ENCODE results near the gene LIMD2. TPM values are rescaled to one million over a fixed set of nuclear protein-coding genes. Genes with fewer than 3 reads are reported as not detected.

The LIMD2 gene
- total RNA-seq, 6 experiments from 2014 or later = 2.8 to 9.4 (median 5.2) TPM

DNA sequence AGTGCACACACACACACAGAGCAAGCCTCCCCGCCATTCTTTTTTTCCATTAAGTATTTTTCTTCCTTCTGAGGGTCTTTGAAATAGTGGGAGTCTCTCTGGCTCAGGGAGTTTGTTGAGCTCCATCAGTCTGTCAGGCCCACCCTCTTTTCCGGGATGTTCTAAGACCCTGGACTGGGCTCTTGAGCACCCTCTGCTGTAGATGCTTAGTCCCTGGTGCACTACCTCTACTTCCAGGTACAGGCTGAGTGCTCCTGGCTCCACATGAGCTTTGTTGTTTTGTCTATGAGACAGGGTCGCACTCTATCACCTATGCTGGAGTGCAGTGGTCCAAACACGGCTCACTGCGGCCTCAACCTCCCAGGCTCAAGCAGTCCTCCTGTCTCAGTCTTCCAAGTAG, 20.7 kb downstream of the LIMD2 start:
- ATAC-seq (no peak), DNase-seq (no peak)
- H3K36me3 ChIP-seq = peaks cover 0 to 18% (median 2%) of the 10 kb centered on the region in 4 donors
- no peaks in the 10 kb centered on the region for H3K27me3 ChIP-seq
- H3K9me3 ChIP-seq = no peaks in the 10 kb centered on the region
- no peak overlapping the region for H3K27ac ChIP-seq
- intact Hi-C loops (cut with DNase I) = no loop called here
- TF ChIP-seq, protein P1, sequence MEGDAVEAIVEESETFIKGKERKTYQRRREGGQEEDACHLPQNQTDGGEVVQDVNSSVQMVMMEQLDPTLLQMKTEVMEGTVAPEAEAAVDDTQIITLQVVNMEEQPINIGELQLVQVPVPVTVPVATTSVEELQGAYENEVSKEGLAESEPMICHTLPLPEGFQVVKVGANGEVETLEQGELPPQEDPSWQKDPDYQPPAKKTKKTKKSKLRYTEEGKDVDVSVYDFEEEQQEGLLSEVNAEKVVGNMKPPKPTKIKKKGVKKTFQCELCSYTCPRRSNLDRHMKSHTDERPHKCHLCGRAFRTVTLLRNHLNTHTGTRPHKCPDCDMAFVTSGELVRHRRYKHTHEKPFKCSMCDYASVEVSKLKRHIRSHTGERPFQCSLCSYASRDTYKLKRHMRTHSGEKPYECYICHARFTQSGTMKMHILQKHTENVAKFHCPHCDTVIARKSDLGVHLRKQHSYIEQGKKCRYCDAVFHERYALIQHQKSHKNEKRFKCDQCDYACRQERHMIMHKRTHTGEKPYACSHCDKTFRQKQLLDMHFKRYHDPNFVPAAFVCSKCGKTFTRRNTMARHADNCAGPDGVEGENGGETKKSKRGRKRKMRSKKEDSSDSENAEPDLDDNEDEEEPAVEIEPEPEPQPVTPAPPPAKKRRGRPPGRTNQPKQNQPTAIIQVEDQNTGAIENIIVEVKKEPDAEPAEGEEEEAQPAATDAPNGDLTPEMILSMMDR (IDR thresholded peaks at IDR 0.05) = no peak
- TF ChIP-seq POLR2A (IDR thresholded peaks at IDR 0.05) = no peak
- H3K4me1 ChIP-seq = peaks cover 0 to 32% (median 10%) of the 10 kb centered on the region in 4 donors
- WGBS (ENCODE audit: insufficient coverage, low coverage, low lambda C conversion rate, missing lambda C conversion rate) = 81% methylated on average over 2 of the region's 5 CpGs
- no peak overlapping the region for H3K4me3 ChIP-seq

DNA sequence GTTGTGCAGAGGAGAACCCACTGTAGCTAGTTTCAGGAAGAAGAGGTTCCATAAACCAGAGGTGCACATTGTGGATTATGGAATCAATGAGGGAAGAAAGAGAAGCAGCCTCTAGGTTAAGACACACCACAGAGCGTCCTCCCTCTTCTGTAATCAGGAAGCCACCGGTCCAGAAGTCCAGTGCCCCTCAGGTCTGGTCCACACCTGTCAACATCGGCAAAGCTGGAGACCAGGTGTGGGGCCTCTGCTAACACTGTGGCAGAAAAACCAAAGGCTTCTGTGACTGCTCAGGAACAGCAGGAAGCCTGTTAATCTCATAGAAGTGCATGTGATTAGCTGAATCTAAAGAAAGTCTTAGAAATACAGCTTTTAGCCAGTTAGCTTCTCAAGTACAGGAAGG, 23.3 kb downstream of the LIMD2 start:
- peaks cover 0 to 32% (median 8%) of the 10 kb centered on the region in 4 donors for H3K4me1 ChIP-seq
- H3K4me3 ChIP-seq = no peak overlapping the region
- no peak for TF ChIP-seq POLR2A (IDR thresholded peaks at IDR 0.05)
- TF ChIP-seq, protein P1 (IDR thresholded peaks at IDR 0.05) = no peak
- WGBS (ENCODE audit: insufficient coverage, low coverage, low lambda C conversion rate, missing lambda C conversion rate) = 14% methylated on average over 2 of the region's 3 CpGs
- H3K27ac ChIP-seq = peak overlapping the region; percentile 48 to 61 (median 52)
- no peaks in the 10 kb centered on the region for H3K27me3 ChIP-seq
- ATAC-seq (no peak), DNase-seq (no peak)
- no peaks in the 10 kb centered on the region for H3K9me3 ChIP-seq
- intact Hi-C loops (cut with DNase I) = no loop called here
- no peaks in the 10 kb centered on the region for H3K36me3 ChIP-seq

DNA sequence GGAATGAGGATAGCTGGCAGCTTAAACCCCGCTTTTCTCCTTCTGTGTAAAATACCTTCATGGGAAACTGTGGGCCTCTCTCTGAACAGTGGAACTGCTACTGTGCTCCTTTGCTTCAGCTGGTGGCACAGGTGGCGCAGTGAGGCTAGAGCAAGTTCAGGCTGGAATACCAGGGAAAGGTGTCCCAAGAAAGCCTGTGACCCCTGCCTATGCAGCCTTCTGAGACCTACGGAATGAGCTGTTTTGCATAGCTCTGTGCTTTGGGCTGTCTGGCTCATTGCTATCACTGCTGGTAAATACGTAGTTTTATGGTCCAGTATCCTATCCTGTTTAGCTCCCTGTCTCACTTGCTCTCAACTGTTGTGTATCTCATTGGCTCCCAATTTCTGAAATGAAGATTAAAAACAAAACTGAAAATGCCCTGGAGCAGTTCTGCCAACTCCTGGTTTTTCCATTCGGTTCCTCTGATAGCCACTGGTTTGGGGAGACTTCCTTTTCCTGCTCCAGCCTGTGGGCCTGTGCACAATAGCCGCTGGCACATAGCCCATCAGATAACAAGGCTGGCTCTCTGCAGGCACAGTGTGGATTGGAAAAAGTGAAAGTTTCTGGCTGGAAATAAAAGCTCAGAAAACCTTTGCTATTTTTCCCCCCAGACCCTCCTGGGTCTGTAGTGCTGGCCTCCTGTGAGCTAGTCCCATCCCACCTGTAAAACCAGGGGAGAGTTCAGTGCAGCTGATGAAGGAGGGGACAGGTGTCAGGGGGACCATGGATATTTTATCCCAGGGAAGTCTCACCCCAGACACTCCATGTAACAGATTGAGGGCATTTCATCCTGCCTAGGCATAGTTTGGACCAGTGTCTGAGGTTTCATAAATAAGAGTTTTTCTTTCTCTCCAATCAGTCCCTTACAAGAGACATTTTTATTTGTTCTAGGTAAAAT, 24.0 kb downstream of the LIMD2 start:
- WGBS (ENCODE audit: insufficient coverage, low coverage, low lambda C conversion rate, missing lambda C conversion rate) = 10% methylated on average over 2 of the region's 6 CpGs
- H3K4me1 ChIP-seq = peaks cover 0 to 27% (median 8%) of the 10 kb centered on the region in 4 donors
- H3K9me3 ChIP-seq = no peaks in the 10 kb centered on the region
- TF ChIP-seq, protein P1 (IDR thresholded peaks at IDR 0.05) = no peak
- no peak for TF ChIP-seq POLR2A (IDR thresholded peaks at IDR 0.05)
- no peak overlapping the region for H3K4me3 ChIP-seq
- H3K27ac ChIP-seq = peak overlapping the region; percentile 48 to 61 (median 52)
- DNase-seq (peak; percentile 85 to 91 (median 87)), ATAC-seq (peak; percentile 90 to 94 (median 92))
- intact Hi-C loops (cut with DNase I) = no loop called here
- peaks cover 0 to under 1% (median 0%) of the 10 kb centered on the region in 4 donors for H3K36me3 ChIP-seq
- H3K27me3 ChIP-seq = no peaks in the 10 kb centered on the region

DNA sequence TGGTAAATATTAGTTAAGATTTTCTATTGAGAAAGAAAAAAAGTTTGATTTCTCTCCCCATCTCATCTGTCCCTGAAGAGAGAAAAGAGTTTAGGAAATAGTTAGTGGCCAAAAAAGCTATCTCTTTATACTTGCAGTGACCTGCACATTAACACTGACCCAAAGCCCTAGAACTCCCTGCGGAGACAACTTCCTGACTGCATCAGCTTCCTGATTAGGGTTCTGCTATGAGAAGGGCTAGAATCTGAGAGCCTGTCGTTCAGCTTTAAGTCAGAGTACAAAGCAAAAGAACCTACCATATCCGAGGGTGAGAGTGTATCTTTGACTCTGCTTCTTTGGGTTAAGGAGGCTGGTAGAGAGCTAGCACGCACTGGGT, 24.7 kb downstream of the LIMD2 start:
- Histone ChIP-seq H3K9me3 (no peaks in the 10 kb centered on the region), H3K27ac (peak overlapping the region; percentile 48 to 61 (median 52)), H3K36me3 (peaks cover 0 to 2% (median 0%) of the 10 kb centered on the region in 4 donors), H3K4me3 (no peak overlapping the region), H3K27me3 (no peaks in the 10 kb centered on the region), H3K4me1 (peaks cover 0 to 22% (median 8%) of the 10 kb centered on the region in 4 donors)
- TF ChIP-seq, protein P1 (IDR thresholded peaks at IDR 0.05) = no peak
- TF ChIP-seq POLR2A (IDR thresholded peaks at IDR 0.05) = no peak
- peak; percentile 56 to 69 (median 58) for ATAC-seq
- DNase-seq = no peak
- 53% methylated on average over 3 of the region's 4 CpGs for WGBS (ENCODE audit: insufficient coverage, low coverage, low lambda C conversion rate, missing lambda C conversion rate)
- intact Hi-C loops (cut with DNase I) = no loop called here
